PC-3 (cell line): ENCODE data around the gene DMAP1. TPM values are rescaled to one million over a fixed set of nuclear protein-coding genes. Genes with fewer than 3 reads are reported as not detected.

ENCODE experiments used
- ATAC-seq: fragments of 200-7000 bp; cut with Tn5 transposase; 2 replicates; pipeline ENCODE4 v1.9.1; 2020; ENCODE audit warnings: mild to moderate bottlenecking, moderate library complexity
- BruUV-seq: library from RNA; stranded (reverse); fragments of 400-500 nt; replicated peaks from 2 replicates; lab custom pipeline; 2021; lab: Mats Ljungman, UMichigan
- CTCF ChIA-PET: fragments of 300-600 bp; sonication (Branson Sonifier 250); formaldehyde crosslinking; loops from one replicate; lab custom pipeline; 2022; ENCODE audit warnings: antibody characterized with exemption; lab: Charles Lee
- POLR2A ChIA-PET: fragments of 300-600 bp; sonication (Branson Sonifier 250); formaldehyde crosslinking; loops from one replicate; lab custom pipeline; 2022; ENCODE audit warnings: antibody characterized with exemption; ENCODE audit not compliant: unreplicated experiment; lab: Charles Lee
- DNase-seq: peaks from one replicate; pipeline ENCODE4 v3.0.0-alpha.2; 2015
- H2AFZ ChIP-seq: fragments of 300-600 bp; sonication (generic); 2 replicates; pipeline ENCODE4 v1.6.0; 2016; ENCODE audit warnings: antibody characterized with exemption, low read length
- H3F3A ChIP-seq: fragments of 300-600 bp; sonication (generic); one replicate; pipeline ENCODE4 v1.6.0; 2017; ENCODE audit warnings: antibody characterized with exemption, low read length, control low read depth, mild to moderate bottlenecking; ENCODE audit not compliant: unreplicated experiment
- H3K27ac ChIP-seq: fragments of 300-600 bp; sonication (generic); 2 replicates; pipeline ENCODE4 v1.5.1; 2016; ENCODE audit warnings: mild to moderate bottlenecking, low read length
- H3K27me3 ChIP-seq: fragments of 300-600 bp; sonication (generic); 2 replicates; pipeline ENCODE4 v1.6.1; 2016; ENCODE audit warnings: low read length, mixed read lengths
- H3K36me3 ChIP-seq: fragments of 300-600 bp; sonication (generic); 2 replicates; pipeline ENCODE4 v1.6.1; 2016; ENCODE audit warnings: low read depth, mixed run types, low read length, mixed read lengths
- H3K4me1 ChIP-seq: fragments of 300-600 bp; sonication (generic); 2 replicates; pipeline ENCODE4 v1.5.1; 2016; ENCODE audit warnings: low read length; ENCODE audit not compliant: insufficient read depth
- H3K4me2 ChIP-seq: fragments of 300-600 bp; sonication (generic); 2 replicates; pipeline ENCODE4 v1.6.0; 2016; ENCODE audit warnings: low read length
- H3K4me3 ChIP-seq: fragments of 300-600 bp; sonication (generic); 2 replicates; pipeline ENCODE4 v1.5.1; 2016; ENCODE audit warnings: mild to moderate bottlenecking, low read length, mixed read lengths
- H3K79me2 ChIP-seq: fragments of 300-600 bp; sonication (generic); 2 replicates; pipeline ENCODE4 v1.6.1; 2017; ENCODE audit warnings: low read length, mixed read lengths
- H3K9ac ChIP-seq: fragments of 300-600 bp; sonication (generic); 2 replicates; pipeline ENCODE4 v1.6.0; 2016; ENCODE audit warnings: mild to moderate bottlenecking, low read length
- H3K9me2 ChIP-seq: fragments of 300-600 bp; sonication (generic); replicated peaks from 2 replicates; pipeline ENCODE4 v1.6.1; 2016; ENCODE audit warnings: mixed run types, low read length, mixed read lengths
- H3K9me3 ChIP-seq: fragments of 300-600 bp; sonication (generic); 2 replicates; pipeline ENCODE4 v1.6.1; 2016; ENCODE audit warnings: low read length, mixed read lengths
- H4K20me1 ChIP-seq: fragments of 300-600 bp; sonication (generic); 2 replicates; pipeline ENCODE4 v1.6.1; 2016; ENCODE audit warnings: low read length, mixed read lengths
- EZH2 ChIP-seq: fragments of 300-600 bp; sonication (generic); IDR thresholded peaks from one replicate; pipeline ENCODE4 v1.6.1; 2017; ENCODE audit warnings: antibody characterized with exemption, mild to moderate bottlenecking, low read length; ENCODE audit not compliant: unreplicated experiment
- EZH2phosphoT487 ChIP-seq: fragments of 300-600 bp; sonication (generic); IDR thresholded peaks from 2 replicates; pipeline ENCODE4 v1.6.1; 2018; ENCODE audit warnings: mild to moderate bottlenecking, antibody characterized with exemption, low read length, borderline replicate concordance
- intact Hi-C: fragments of 100-400 bp; cut with micrococcal nuclease; formaldehyde crosslinking; loops from 2 replicates; pipeline ENCODE4 v1.9.0; 2023
- total RNA-seq: library from RNA; depleted of rRNA; stranded (reverse); fragments of >200 nt; gene quantifications from 2 replicates; pipeline ENCODE4 v1.2.3, GENCODE V29; 2014
- TF ChIP-seq, protein P1 (sequence below): fragments of 300-600 bp; sonication (generic); conservative IDR thresholded peaks from 2 replicates; pipeline ENCODE4 v1.5.1; 2017; ENCODE audit warnings: antibody characterized with exemption, low read depth, mild to moderate bottlenecking, low read length

The DMAP1 gene
- total RNA-seq, 1 experiment from 2014 or later = 55.5 TPM

DNA sequence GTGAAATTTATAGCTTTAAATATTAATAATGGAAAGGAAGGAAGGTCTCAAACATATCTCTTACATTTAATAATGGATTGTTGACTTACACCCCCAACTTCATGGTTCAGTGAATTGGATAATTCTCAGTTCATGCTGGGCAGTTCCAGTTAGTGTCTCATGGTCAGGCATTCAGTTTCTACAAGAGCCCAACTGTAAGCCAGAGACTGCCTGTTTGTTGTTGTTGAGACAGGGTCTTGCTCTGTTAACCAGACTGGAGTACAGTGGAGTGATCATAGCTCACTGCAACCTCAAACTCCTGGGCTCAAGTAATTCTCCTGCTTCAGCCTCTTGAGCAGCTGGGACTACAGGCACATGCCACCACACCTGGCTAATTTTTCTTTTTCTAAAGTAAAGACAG is 5.0 kb upstream of the DMAP1 start:
- Histone ChIP-seq H3K4me3 (no peak overlapping the region), H2AFZ (no peak overlapping the region), H3K36me3 (no peaks in the 10 kb centered on the region), H3K9ac (no peak overlapping the region), H3K9me2 (no peaks in the 10 kb centered on the region), H3K79me2 (no peaks in the 10 kb centered on the region), H3K4me2 (no peak overlapping the region), H4K20me1 (no peaks in the 10 kb centered on the region), H3K27me3 (no peaks in the 10 kb centered on the region), H3K4me1 (peaks cover 6% of the 10 kb centered on the region), H3F3A (no peaks in the 10 kb centered on the region), H3K27ac (no peak overlapping the region), H3K9me3 (no peaks in the 10 kb centered on the region)
- DNase-seq (no peak), ATAC-seq (no peak)
- no TSS peak for BruUV-seq
- CTCF ChIA-PET = no interaction called here
- POLR2A ChIA-PET = no interaction called here
- intact Hi-C loops = no loop called here
- no peak for TF ChIP-seq EZH2
- TF ChIP-seq, protein P1, sequence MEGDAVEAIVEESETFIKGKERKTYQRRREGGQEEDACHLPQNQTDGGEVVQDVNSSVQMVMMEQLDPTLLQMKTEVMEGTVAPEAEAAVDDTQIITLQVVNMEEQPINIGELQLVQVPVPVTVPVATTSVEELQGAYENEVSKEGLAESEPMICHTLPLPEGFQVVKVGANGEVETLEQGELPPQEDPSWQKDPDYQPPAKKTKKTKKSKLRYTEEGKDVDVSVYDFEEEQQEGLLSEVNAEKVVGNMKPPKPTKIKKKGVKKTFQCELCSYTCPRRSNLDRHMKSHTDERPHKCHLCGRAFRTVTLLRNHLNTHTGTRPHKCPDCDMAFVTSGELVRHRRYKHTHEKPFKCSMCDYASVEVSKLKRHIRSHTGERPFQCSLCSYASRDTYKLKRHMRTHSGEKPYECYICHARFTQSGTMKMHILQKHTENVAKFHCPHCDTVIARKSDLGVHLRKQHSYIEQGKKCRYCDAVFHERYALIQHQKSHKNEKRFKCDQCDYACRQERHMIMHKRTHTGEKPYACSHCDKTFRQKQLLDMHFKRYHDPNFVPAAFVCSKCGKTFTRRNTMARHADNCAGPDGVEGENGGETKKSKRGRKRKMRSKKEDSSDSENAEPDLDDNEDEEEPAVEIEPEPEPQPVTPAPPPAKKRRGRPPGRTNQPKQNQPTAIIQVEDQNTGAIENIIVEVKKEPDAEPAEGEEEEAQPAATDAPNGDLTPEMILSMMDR = no peak
- no peak for TF ChIP-seq EZH2phosphoT487

DNA sequence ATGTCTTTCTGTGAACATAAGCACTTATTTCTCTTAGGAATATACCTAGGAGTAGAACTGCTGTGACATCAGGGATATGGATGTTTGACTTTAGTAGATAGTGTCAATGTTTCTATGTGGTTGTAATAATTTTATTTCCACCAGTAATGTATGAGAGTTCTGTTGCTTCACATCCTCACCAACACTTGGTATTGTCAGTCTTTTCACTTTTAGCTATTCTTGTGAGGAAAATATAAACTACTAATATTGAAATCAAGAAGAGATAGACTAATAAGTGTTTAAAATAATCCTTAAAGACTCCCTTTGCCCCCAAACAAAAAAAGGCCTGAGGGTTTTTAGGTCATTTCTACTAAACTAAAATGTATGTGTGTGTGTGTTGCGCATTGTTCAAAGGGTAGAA is 2.7 kb upstream of the DMAP1 start:
- no TSS peak for BruUV-seq
- TF ChIP-seq, protein P1 = no peak
- TF ChIP-seq EZH2 = no peak
- TF ChIP-seq EZH2phosphoT487 = no peak
- CTCF ChIA-PET = interaction anchor here (0.6 kb wide), 1 partner anchor 153 kb away, joined by 3 read pairs; no protein-coding TSS in a partner anchor
- no peaks in the 10 kb centered on the region for H3K9me2 ChIP-seq
- H3K9me3 ChIP-seq = no peaks in the 10 kb centered on the region
- H3K4me3 ChIP-seq = no peak overlapping the region
- intact Hi-C loops = loop anchor here (5.0 kb wide), 1 partner anchor 163 kb away; no protein-coding TSS in a partner anchor
- H3K4me1 ChIP-seq = peaks cover 6% of the 10 kb centered on the region
- no peaks in the 10 kb centered on the region for H3K27me3 ChIP-seq
- H3K4me2 ChIP-seq = no peak overlapping the region
- H2AFZ ChIP-seq = no peak overlapping the region
- peaks cover 10% of the 10 kb centered on the region for H3K79me2 ChIP-seq
- DNase-seq (no peak), ATAC-seq (no peak)
- H3K9ac ChIP-seq = no peak overlapping the region
- no peak overlapping the region for H3K27ac ChIP-seq
- POLR2A ChIA-PET = no interaction called here
- H3K36me3 ChIP-seq = peaks cover 4% of the 10 kb centered on the region; the same call in 1 of the 2 replicates
- H4K20me1 ChIP-seq = no peaks in the 10 kb centered on the region
- no peaks in the 10 kb centered on the region for H3F3A ChIP-seq
